Measurements from ENCODE around the gene EXOC3L4. TPM values are rescaled to one million over a fixed set of nuclear protein-coding genes. Genes with fewer than 3 reads are reported as not detected.

Gene EXOC3L4
- total RNA-seq, 4 donors from 2014 or later, result under 0.01 to 5.6 (median 0.41) TPM; not detected in 1

DNA sequence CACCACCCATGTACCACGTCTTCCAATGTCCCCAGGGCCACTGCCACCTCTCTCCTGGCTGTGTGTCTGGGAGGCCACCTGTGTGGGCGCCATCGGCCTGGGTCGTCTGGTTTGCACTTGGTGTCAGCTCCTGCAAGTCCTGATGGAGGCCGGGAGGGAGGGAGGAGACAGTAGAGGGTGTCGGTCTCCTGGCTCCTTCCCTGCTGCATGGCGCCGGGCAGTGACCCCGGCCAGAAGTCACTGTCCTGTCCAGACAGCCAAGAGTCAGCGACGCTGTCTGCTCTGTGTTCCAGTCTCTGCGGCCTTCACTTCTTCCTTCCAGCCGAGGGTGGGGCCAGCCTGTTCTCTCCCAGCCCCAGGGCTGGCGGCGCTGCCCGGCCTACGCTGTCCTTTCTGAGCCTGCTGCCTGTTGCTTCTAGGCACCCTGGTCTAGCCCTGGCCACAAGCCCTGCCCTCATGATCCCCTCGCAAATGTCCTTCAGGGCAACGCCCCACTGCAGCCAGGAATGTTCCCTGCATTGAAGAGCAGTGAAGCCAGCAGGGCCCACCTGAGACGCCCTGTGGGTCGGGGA is 23.5 kb upstream of the EXOC3L4 start:
- DNase-seq, result no peak
- intact Hi-C loops (cut with DNase I; ENCODE audit: low total_unique reads), result no loop called here
- no peak overlapping the region for H3K4me3 ChIP-seq
- TF ChIP-seq POLR2A (IDR thresholded peaks at IDR 0.05), result no peak
- TF ChIP-seq, protein P1, sequence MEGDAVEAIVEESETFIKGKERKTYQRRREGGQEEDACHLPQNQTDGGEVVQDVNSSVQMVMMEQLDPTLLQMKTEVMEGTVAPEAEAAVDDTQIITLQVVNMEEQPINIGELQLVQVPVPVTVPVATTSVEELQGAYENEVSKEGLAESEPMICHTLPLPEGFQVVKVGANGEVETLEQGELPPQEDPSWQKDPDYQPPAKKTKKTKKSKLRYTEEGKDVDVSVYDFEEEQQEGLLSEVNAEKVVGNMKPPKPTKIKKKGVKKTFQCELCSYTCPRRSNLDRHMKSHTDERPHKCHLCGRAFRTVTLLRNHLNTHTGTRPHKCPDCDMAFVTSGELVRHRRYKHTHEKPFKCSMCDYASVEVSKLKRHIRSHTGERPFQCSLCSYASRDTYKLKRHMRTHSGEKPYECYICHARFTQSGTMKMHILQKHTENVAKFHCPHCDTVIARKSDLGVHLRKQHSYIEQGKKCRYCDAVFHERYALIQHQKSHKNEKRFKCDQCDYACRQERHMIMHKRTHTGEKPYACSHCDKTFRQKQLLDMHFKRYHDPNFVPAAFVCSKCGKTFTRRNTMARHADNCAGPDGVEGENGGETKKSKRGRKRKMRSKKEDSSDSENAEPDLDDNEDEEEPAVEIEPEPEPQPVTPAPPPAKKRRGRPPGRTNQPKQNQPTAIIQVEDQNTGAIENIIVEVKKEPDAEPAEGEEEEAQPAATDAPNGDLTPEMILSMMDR (IDR thresholded peaks at IDR 0.05), result no peak
- no peaks in the 10 kb centered on the region for H3K9me3 ChIP-seq
- H3K36me3 ChIP-seq, result no peaks in the 10 kb centered on the region
- no peak overlapping the region for H3K27ac ChIP-seq
- H3K27me3 ChIP-seq, result no peaks in the 10 kb centered on the region
- peaks cover 0 to 11% of the 10 kb centered on the region in 2 donors for H3K4me1 ChIP-seq

DNA sequence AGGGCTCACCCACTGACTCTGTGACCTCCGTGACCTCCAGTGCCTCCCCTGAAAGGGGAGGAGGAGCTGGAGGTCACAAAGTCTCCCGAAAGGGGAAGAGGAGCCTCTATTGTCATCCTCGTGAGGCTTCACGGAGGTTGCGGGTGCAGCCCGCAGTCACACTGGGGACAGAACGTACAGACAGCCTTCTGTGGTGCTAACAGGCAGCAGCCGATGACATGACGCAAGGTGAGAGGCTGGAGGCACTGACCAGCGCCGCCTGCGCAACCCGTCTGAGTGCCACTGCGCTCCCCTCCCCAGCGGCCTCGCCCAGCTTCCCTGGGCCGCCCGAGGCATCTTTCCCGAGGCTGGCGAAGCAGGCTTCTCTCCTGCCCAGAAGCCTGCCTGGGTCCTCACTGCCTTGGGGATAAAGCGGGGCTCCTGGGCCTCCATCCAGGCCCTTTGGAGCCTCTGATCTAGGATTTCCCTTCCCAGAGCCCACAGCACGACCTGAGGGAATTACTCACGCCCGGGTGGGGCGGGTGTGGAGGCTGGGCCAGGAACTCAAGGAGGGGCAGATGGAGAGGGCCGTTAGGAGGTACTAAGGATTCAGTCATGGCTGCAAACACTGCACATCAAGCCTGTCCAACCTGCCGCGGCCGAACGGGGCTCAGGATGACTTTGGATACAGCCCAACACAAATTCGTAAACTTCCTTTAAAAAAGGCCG is 22.8 kb upstream of the EXOC3L4 start:
- Histone ChIP-seq H3K27ac (no peak overlapping the region), H3K4me1 (peaks cover 0 to 11% of the 10 kb centered on the region in 2 donors), H3K27me3 (no peaks in the 10 kb centered on the region), H3K36me3 (no peaks in the 10 kb centered on the region), H3K9me3 (no peaks in the 10 kb centered on the region), H3K4me3 (no peak overlapping the region)
- TF ChIP-seq POLR2A (IDR thresholded peaks at IDR 0.05), result no peak
- TF ChIP-seq, protein P1 (IDR thresholded peaks at IDR 0.05), result no peak
- intact Hi-C loops (cut with DNase I; ENCODE audit: low total_unique reads), result no loop called here
- no peak for DNase-seq

DNA sequence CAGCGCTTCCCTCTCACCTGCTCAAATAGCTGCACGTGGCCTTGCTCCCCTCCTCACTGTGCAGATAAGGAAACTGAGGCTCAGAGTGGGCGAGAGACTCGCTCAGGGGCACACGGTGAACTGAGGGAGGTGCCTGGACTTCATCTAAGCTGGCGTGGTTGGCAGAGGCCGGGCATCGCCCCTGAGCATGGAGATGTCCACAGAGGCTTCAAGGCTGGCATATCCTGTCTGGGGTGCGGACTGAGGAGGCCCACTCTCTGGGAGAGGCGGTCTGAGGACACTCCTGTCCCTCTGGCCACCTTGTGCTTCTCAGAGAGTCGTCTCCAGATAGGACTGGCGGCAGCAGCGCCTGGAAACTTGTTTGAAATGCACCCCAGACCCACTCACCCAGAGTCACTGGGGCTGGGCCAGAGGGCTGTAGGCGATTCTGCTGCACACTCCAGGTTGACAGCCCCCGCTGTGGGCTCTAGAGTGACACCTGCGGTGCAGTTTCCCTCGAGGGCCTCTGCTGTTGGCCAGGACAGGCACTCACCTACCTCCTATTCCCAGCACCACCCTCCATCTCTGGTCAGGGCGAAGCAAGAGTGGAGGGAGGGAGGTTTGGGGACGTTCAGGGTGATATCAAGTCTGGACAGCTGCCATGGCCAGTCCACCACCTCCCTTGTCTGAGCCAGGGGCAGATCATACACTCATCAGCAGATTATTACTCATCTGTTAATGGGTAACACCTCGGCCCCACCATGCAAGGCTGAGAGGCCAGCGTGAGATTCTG is 21.7 kb upstream of the EXOC3L4 start:
- H3K36me3 ChIP-seq, result no peaks in the 10 kb centered on the region
- no peaks in the 10 kb centered on the region for H3K27me3 ChIP-seq
- no peak for TF ChIP-seq POLR2A (IDR thresholded peaks at IDR 0.05)
- TF ChIP-seq, protein P1 (IDR thresholded peaks at IDR 0.05), result no peak
- intact Hi-C loops (cut with DNase I; ENCODE audit: low total_unique reads), result no loop called here
- H3K27ac ChIP-seq, result no peak overlapping the region
- H3K9me3 ChIP-seq, result no peaks in the 10 kb centered on the region
- H3K4me3 ChIP-seq, result no peak overlapping the region
- peaks cover 0 to 11% of the 10 kb centered on the region in 2 donors for H3K4me1 ChIP-seq
- no peak for DNase-seq

DNA sequence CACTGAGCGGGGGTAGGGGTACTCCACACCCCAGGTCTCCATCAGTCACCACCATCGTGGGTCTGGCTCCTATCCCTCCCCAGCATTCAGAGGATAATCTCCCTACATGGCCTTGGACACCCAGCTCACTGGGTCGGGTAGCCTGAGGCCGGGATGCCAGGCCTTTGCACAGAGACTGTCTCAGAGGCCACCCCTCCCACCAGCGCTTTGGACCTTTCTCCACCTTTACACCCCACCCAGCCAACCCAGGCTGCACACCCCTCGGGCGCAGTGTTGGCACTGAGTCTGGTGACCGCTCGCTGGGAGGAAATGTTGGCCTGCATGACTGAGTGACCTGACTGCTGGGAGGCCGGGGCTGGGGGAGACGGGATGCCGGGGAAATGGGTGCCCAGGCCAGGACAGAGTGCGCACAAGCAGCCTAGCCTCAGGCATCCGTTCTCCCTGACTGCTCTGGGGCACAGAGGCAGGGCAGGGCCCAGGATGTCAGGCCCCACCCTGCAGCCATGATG is 21.1 kb upstream of the EXOC3L4 start:
- Histone ChIP-seq H3K36me3 (no peaks in the 10 kb centered on the region), H3K9me3 (no peaks in the 10 kb centered on the region), H3K27ac (no peak overlapping the region), H3K4me1 (peaks cover 0 to 11% of the 10 kb centered on the region in 2 donors), H3K27me3 (no peaks in the 10 kb centered on the region), H3K4me3 (no peak overlapping the region)
- intact Hi-C loops (cut with DNase I; ENCODE audit: low total_unique reads), result no loop called here
- TF ChIP-seq, protein P1 (IDR thresholded peaks at IDR 0.05), result no peak
- no peak for TF ChIP-seq POLR2A (IDR thresholded peaks at IDR 0.05)
- DNase-seq, result no peak

All from uterus (tissue), 4 donors.